Nucleus accumbens (tissue), 56 donors: Measurements from ENCODE around the gene REEP2.
"Not testable (repeated sequence)": the region's sequence is repeated elsewhere in the genome, so short reads cannot be mapped to it uniquely, and the experiment has no call there.

Experiments
- DNase-seq, 56 donors: peaks; one replicate each; lab custom pipeline; 2025; lab: John Stamatoyannopoulos, UW

REEP2 gene

DNA sequence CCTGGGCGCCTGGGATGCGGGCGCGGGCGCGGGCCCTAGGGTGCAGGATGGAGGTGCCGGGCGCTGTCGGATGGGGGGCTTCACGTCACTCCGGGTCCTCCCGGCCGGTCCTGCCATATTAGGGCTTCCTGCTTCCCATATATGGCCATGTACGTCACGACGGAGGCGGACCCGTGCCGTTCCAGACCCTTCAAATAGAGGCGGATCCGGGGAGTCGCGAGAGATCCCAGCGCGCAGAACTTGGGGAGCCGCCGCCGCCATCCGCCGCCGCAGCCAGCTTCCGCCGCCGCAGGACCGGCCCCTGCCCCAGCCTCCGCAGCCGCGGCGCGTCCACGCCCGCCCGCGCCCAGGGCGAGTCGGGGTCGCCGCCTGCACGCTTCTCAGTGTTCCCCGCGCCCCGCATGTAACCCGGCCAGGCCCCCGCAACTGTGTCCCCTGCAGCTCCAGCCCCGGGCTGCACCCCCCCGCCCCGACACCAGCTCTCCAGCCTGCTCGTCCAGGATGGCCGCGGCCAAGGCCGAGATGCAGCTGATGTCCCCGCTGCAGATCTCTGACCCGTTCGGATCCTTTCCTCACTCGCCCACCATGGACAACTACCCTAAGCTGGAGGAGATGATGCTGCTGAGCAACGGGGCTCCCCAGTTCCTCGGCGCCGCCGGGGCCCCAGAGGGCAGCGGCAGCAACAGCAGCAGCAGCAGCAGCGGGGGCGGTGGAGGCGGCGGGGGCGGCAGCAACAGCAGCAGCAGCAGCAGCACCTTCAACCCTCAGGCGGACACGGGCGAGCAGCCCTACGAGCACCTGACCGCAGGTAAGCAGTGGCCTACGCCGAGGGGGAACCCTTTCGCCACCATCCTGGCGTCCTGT lies 26.6 kb downstream of the REEP2 start, which contains the start of gene EGR1:
Gene EGR1 (plus strand): TSS at position 219 of the 864 bp plus-strand sequence. CDS start 283 bp downstream, at position 502.
- peak; percentile 87 to 100 (median 98) for DNase-seq

DNA sequence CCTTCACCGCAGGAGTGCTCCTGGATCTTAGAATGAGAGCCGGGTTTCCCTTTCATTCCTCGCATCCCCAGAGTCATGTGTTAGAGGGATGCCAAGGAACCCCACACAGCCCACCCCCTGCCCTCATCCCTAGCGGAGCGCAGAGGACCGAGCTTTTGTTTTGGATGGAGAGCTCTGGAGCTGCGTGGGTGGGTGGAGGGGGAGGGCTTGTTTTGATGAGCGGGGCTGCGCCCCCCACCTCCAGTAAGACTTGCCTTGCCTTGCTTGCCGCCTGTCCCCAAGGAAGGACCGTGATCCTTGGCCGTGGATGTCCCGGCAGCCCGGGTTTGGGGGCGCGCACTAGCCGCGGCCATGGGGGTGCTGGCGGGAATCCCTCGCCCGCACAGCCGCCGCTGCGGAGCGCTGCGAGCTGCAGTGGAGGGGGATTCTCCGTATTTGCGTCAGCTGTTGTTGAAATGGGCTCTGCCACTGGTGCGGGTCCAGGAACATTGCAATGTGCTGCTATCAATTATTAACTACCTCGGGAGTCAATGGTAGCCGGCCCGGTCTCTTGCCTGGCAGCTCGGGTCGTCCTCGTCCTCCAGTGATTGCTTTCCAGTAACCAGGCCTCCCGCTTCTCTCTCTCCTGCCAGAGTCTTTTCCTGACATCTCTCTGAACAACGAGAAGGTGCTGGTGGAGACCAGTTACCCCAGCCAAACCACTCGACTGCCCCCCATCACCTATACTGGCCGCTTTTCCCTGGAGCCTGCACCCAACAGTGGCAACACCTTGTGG lies 27.5 kb downstream of the REEP2 start:
- DNase-seq, result peak in 10 of 56 donors; percentile 18 to 64 (median 52)

DNA sequence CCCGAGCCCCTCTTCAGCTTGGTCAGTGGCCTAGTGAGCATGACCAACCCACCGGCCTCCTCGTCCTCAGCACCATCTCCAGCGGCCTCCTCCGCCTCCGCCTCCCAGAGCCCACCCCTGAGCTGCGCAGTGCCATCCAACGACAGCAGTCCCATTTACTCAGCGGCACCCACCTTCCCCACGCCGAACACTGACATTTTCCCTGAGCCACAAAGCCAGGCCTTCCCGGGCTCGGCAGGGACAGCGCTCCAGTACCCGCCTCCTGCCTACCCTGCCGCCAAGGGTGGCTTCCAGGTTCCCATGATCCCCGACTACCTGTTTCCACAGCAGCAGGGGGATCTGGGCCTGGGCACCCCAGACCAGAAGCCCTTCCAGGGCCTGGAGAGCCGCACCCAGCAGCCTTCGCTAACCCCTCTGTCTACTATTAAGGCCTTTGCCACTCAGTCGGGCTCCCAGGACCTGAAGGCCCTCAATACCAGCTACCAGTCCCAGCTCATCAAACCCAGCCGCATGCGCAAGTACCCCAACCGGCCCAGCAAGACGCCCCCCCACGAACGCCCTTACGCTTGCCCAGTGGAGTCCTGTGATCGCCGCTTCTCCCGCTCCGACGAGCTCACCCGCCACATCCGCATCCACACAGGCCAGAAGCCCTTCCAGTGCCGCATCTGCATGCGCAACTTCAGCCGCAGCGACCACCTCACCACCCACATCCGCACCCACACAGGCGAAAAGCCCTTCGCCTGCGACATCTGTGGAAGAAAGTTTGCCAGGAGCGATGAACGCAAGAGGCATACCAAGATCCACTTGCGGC lies 28.2 kb downstream of the REEP2 start:
- peak in 2 of 56 donors; percentile 34 to 59 for DNase-seq

DNA sequence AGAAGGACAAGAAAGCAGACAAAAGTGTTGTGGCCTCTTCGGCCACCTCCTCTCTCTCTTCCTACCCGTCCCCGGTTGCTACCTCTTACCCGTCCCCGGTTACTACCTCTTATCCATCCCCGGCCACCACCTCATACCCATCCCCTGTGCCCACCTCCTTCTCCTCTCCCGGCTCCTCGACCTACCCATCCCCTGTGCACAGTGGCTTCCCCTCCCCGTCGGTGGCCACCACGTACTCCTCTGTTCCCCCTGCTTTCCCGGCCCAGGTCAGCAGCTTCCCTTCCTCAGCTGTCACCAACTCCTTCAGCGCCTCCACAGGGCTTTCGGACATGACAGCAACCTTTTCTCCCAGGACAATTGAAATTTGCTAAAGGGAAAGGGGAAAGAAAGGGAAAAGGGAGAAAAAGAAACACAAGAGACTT lies 28.9 kb downstream of the REEP2 start:
- peak in 2 of 56 donors; percentile 36 to 59 for DNase-seq

DNA sequence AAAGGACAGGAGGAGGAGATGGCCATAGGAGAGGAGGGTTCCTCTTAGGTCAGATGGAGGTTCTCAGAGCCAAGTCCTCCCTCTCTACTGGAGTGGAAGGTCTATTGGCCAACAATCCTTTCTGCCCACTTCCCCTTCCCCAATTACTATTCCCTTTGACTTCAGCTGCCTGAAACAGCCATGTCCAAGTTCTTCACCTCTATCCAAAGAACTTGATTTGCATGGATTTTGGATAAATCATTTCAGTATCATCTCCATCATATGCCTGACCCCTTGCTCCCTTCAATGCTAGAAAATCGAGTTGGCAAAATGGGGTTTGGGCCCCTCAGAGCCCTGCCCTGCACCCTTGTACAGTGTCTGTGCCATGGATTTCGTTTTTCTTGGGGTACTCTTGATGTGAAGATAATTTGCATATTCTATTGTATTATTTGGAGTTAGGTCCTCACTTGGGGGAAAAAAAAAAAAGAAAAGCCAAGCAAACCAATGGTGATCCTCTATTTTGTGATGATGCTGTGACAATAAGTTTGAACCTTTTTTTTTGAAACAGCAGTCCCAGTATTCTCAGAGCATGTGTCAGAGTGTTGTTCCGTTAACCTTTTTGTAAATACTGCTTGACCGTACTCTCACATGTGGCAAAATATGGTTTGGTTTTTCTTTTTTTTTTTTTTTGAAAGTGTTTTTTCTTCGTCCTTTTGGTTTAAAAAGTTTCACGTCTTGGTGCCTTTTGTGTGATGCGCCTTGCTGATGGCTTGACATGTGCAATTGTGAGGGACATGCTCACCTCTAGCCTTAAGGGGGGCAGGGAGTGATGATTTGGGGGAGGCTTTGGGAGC lies 29.5 kb downstream of the REEP2 start:
- no peak for DNase-seq

DNA sequence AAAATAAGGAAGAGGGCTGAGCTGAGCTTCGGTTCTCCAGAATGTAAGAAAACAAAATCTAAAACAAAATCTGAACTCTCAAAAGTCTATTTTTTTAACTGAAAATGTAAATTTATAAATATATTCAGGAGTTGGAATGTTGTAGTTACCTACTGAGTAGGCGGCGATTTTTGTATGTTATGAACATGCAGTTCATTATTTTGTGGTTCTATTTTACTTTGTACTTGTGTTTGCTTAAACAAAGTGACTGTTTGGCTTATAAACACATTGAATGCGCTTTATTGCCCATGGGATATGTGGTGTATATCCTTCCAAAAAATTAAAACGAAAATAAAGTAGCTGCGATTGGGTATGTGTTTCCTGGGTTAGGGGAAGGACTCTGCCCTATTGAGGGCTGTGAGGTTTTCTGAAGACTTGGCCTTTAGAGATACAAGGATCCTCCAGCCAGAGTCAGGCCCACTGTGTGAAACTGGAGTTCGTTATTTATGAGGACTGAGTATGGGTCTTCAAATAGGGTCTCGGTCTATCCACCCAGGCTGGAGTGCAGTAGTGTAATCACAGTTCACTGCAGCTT lies 30.2 kb downstream of the REEP2 start:
- no peak for DNase-seq

DNA sequence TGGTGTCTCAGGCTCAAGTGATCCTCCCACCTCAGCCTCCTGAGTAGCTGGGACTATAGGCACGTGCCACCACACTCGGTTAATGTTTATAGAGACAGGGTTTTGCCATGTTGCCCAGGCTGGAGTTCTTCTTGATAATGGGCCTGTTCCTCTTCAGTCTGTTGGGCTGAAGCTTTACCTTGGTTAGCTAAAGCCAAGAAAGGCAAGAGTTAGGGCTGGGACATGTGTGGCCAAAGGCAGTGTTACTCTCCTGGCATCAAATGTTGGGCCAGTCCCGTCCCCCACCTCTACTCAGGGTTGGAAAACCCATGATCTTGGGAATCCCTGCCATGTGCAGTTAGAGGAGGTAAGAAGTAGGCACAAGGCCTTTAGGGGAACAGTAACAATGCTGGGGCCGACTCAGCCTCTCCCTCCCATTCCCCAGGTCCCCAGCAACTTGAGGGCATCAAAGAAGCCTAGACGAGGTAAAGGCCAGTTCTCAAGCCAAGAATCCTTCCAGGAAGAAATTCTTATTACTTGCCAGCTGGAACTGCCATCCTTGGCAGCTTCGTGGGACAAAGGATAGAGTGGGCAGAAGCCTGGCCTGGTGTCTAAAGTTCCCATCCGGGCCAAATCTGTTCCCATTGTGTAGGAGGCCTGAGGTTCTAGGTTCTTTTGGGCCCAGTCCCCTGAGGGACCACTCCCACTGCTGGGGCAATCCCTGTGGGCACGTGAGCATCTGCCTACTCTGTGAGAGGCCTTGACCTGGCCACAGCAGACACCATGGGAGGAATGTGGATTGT lies 30.9 kb downstream of the REEP2 start:
- no peak for DNase-seq

DNA sequence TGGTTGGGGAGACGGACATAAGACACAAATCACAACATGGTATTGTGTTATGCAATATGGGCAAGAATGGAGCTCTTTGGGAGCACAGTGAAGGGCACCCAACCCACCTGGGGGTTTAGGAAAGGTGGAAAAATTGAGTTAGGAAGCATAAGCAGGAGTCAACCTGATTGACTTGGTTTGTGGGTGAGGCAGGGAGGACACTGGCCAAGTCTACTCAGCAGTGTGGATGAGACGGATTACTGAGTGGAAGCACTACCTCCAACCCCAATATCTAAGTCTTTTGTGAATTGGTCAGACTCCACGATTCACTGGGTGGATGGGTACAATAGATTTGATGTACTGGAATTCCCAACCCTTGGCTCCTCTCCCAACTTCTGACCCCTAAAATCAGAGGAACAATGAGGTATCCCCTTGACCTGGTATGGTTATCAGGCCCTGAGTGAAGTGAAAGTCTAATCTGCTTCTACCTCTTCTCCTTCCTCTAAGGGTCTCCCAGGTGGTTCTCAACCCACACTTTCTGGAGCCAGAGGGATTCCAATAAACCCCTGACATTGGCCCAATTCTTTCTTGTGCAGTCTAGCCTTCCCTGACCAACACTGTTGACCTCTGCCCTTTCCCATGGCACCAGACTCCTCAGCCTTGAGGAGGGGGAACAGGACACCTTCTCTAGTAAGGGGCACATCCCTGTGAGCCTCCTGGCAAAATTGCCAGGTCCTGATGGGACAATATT lies 31.6 kb downstream of the REEP2 start:
- DNase-seq, result no peak

DNA sequence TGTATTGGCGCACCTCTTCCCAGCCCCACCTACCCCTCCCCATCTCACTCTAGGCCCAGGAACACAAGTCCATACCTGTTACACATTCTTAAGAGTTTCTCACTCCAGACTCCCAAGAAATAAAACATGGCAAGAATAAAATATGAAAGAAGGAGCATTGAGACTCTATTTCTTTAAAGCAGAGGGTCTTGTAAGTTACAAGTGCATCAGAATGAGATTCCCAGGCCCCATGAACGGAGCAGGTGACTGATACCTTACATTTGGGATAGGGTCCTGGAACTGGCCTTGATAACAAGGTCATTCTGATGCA lies 32.1 kb downstream of the REEP2 start:
- no peak for DNase-seq

DNA sequence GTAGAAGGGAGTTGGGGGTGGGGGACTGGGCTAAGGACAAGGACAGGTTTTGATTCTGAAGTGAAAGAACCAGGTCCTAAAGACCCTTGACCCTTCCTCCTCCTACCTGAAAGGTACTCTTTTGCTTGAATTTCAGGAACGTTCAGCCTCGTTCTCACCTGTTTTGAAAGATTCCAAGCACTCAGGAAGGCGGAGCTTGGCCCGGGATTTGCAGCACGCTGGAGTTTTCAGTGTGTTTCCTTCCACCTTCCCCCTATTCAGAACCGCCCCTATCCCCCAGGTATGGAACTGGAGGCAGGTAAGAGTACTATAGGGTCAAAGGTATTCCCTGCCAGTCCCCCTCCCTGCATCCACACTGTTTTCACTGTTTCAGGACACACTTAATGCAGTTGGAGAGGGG lies 33.5 kb downstream of the REEP2 start:
- no peak for DNase-seq

DNA sequence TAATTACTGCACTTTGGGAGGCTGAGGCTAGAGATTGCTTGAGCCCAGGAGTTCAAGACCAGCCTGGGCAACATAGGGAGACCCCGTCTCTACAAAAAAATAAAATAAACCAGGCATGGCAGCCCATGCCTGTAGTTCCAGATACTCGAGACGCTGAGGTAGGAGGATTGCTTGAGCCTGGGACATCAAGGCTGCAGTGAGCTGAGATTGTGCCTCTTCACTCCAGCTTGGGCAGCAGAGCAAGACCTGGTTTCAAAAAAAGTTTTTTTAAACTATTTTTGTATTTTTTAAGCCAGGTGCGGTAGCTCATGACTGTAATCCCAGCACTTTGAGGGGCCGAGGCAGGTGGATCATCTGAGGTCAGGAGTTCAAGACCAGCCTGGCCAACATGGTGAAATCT lies 34.3 kb downstream of the REEP2 start:
- DNase-seq, result not testable (repeated sequence)

DNA sequence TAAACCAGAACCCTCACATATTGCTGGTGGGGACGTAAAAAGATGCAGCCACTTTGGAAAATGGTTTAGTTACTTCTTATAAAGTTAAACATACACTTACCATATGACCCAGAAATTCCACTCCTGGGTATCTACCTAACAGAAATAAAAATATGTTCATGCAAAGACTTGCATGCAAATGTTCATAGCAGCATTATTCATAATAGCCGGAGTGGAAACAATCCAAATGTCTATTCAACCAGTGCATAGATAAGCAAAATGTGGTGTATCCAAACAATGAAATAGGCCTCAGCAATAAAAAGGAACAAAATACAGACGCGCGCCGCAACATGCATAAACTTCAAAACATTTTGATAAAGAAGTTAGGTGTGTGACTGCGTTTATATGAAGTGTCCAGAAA lies 38.1 kb downstream of the REEP2 start:
- no peak for DNase-seq

DNA sequence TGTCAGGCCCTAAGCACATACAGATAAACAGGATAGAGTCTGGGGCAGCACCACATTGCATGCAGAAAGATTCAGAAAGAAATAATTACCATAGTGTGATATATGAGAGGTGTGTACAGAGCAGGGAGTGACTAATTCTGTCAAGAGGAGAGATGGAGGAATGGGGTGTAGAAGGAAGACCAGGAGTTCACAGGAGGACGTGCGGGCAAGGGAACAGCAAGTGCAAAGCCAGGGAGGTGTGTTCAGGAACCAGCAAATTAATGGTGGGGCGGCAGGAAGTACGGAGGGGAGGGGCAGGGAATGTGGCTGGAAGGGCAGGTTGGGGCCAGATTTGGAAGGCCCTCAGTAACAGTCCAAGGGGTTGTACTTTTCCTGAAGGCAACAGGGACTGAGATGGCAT lies 43.8 kb downstream of the REEP2 start:
- no peak for DNase-seq

DNA sequence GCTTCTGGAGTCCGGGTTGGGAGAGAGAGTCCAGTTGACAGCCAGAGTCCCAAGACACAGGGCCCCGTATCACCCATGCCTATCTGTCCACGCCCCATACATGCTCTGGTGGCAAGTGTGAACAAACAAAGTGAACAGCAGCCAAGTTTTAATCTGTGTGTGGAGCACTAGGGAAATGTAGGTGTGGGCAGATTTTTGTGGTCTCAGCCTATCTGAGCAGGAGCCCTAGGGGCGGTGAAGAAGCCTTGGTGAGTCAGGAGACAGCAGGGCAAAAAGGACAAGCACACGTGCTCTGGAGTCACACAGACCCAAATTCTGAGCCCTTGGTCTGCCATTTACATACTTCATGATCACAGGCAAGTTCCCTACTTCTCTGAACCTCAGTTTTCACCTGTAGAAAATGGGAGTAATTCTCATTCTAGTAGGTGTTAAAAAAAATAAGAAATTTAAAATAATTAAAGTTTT lies 49.7 kb downstream of the REEP2 start:
- no peak for DNase-seq

DNA sequence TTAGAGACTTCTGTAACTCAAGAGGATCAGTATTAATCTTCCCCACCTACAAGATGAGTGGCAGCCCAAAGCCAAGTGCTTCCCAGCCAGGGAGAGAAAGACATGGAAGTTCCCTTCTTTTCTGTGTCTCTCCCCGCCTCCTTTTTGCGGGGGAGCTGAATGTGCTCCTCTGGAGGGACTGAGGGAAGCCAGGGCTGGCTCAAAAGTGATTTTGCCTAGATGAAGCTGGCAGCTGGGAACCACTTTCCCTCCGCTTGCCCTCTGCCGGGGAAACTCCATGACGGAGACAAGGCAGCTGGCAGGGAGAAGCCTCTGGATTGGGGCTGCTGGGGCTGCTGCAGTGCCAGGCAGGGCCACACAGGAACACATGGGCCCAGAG lies 50.8 kb downstream of the REEP2 start:
- DNase-seq, result peak in 33 of 56 donors; percentile 17 to 69 (median 42)

DNA sequence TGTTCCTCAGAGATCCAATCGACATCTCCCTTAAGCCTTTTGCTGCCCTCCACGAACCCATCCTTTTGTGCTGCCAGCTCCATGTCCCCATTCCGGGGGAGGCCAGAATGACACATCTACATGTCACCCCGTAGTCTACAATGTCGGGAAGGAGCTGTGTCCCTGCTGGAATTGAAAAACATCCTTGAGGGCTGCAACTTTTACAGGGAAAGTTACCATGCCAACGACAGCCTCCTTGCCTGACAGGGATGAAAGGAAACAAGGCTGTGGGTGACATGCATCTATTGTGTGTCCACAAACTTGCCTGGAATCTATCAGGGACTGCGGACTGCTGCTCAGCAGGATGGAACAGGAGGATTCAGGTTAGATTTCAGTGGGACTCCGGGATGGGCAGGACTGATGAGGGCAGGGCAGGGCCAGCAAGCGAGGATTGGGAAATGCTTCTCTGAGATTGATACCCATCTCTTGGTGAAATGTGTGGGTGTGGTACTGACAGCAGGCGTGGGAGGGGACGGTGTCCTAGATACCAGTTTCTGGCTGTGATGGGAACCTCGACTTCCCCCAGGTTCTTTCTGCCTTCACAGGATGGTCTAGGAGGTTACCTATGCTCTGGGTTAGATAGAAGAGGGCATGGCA lies 51.9 kb downstream of the REEP2 start:
- peak in 12 of 56 donors; percentile 17 to 56 (median 32) for DNase-seq

DNA sequence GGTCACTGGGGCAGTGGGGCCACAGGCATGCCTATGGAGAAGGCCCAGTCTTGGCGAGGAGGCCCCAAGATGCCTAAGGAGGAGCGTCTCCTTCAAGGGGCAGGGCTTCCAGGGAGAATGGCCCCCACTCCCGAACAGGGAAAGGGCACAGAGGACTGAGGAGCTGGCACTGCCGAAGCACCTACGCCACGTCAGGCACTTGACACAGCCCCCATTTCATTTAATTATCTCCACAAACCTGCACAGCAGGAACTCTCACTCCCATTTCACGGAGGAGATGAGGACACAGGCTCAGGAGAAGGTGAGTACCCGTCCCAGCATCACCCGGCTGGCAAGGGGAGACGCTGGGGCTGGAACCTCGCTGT lies 52.4 kb downstream of the REEP2 start:
- peak in 13 of 56 donors; percentile 17 to 48 (median 35) for DNase-seq
